K562 (cell line): Measurements from ENCODE around the gene RCSD1.

Experiments used
- ATF2 ChIP-seq: sonication (generic); formaldehyde crosslinking; IDR thresholded peaks from 2 replicates; pipeline ENCODE4 v1.8.1; 2022; ENCODE audit warnings: missing genetic modification reagents
- CEBPB ChIP-seq: fragments of 450-650 bp; IDR thresholded peaks from 2 replicates; pipeline ENCODE4 v1.6.1; 2016; ENCODE audit warnings: missing genetic modification characterization, missing compliant biosample characterization
- CTCF ChIP-seq, 3 experiments: IDR thresholded peaks in 2 of 3; conservative IDR thresholded peaks in 1 of 3; 2 replicates each; pipeline ENCODE4 v1.5.1; 2011 to 2012; ENCODE audit warnings: low read length in 3 of 3, mild to moderate bottlenecking in 3 of 3, control low read depth in 2 of 3, improper control_type of control experiment in 1 of 3, inconsistent platforms in 1 of 3, low read depth in 1 of 3, mixed read lengths in 1 of 3, moderate library complexity in 1 of 3; ENCODE audit not compliant: insufficient read depth in 2 of 3
- EZH2 ChIP-seq: IDR thresholded peaks from 2 replicates; pipeline ENCODE4 v1.6.1; 2012; ENCODE audit warnings: low read depth, mild to moderate bottlenecking, inconsistent platforms, low read length, borderline replicate concordance
- MEF2D ChIP-seq: conservative IDR thresholded peaks from 2 replicates; pipeline ENCODE4 v1.6.1; 2016; ENCODE audit warnings: low read depth, missing genetic modification characterization, missing compliant biosample characterization
- ZNF239 ChIP-seq: fragments of 250-450 bp; sonication (Bioruptor Pico); IDR thresholded peaks from 2 replicates; pipeline ENCODE4 v1.4.0; 2020; ENCODE audit warnings: mild to moderate bottlenecking

- TF ChIP-seq ZNF239: no peak
- TF ChIP-seq MEF2D (tag): no peak
- no peak for TF ChIP-seq CEBPB (tag)
- no peak for TF ChIP-seq CTCF (IDR thresholded peaks at IDR 0.05 in 2 of 3, conservative IDR thresholded peaks at IDR 0.05 in 1 of 3; ENCODE audit: insufficient read depth in 2 of 3, low read depth in 1 of 3, low read length in 3 of 3)
- TF ChIP-seq ATF2 (CRISPR knock-in tag): no peak
- TF ChIP-seq EZH2: no peak
Measured at GRCh38 chr1:167705250-167705649, 75.2 kb downstream of the RCSD1 start.
